IPS-15b (cell line): ENCODE measurements around the gene TRIM29.

Experiments used
- H3K27me3 ChIP-seq: one replicate; pipeline ENCODE4 v1.6.1; 2013; ENCODE audit warnings: low read length; ENCODE audit not compliant: control insufficient read depth, insufficient read depth
- H3K36me3 ChIP-seq: one replicate; pipeline ENCODE4 v1.6.1; 2013; ENCODE audit warnings: low read length; ENCODE audit not compliant: control insufficient read depth, insufficient read depth
- H3K4me1 ChIP-seq: one replicate; pipeline ENCODE4 v1.6.1; 2013; ENCODE audit warnings: mild to moderate bottlenecking, low read length; ENCODE audit not compliant: control insufficient read depth, insufficient read depth
- H3K4me3 ChIP-seq: one replicate; pipeline ENCODE4 v1.5.1; 2013; ENCODE audit warnings: low read depth, low read length
- H3K9ac ChIP-seq: one replicate; pipeline ENCODE4 v1.6.1; 2013; ENCODE audit warnings: low read depth, mild to moderate bottlenecking, low read length
- H3K9me3 ChIP-seq: one replicate; pipeline ENCODE4 v1.6.1; 2013; ENCODE audit warnings: mild to moderate bottlenecking, low read length; ENCODE audit not compliant: control insufficient read depth, insufficient read depth

Gene TRIM29

GRCh38 chr11:120134106-120134930 lies 3.6 kb downstream of the TRIM29 start:
- Histone ChIP-seq H3K4me3 (no peak overlapping the region), H3K9ac (no peak overlapping the region), H3K4me1 (no peaks in the 10 kb centered on the region), H3K9me3 (no peaks in the 10 kb centered on the region), H3K27me3 (peaks cover 10% of the 10 kb centered on the region), H3K36me3 (no peaks in the 10 kb centered on the region)

GRCh38 chr11:120133216-120134105 lies 4.5 kb downstream of the TRIM29 start:
- Histone ChIP-seq H3K9ac (no peak overlapping the region), H3K36me3 (no peaks in the 10 kb centered on the region), H3K9me3 (no peaks in the 10 kb centered on the region), H3K4me1 (no peaks in the 10 kb centered on the region), H3K4me3 (no peak overlapping the region), H3K27me3 (peaks cover 10% of the 10 kb centered on the region)

- Histone ChIP-seq H3K27me3 (peaks cover 10% of the 10 kb centered on the region), H3K9me3 (no peaks in the 10 kb centered on the region), H3K4me3 (no peak overlapping the region), H3K4me1 (no peaks in the 10 kb centered on the region), H3K9ac (no peak overlapping the region), H3K36me3 (no peaks in the 10 kb centered on the region)
These were observed 5.2 kb downstream of the TRIM29 start for GRCh38 chr11:120132645-120133185.

GRCh38 chr11:120131941-120132644 lies 5.8 kb downstream of the TRIM29 start:
- Histone ChIP-seq H3K9ac (no peak overlapping the region), H3K4me3 (no peak overlapping the region), H3K27me3 (peaks cover 10% of the 10 kb centered on the region), H3K36me3 (no peaks in the 10 kb centered on the region), H3K9me3 (no peaks in the 10 kb centered on the region), H3K4me1 (no peaks in the 10 kb centered on the region)

GRCh38 chr11:120130991-120131760 lies 6.7 kb downstream of the TRIM29 start:
- Histone ChIP-seq H3K9me3 (no peaks in the 10 kb centered on the region), H3K4me3 (no peak overlapping the region), H3K36me3 (no peaks in the 10 kb centered on the region), H3K9ac (no peak overlapping the region), H3K27me3 (peaks cover 10% of the 10 kb centered on the region), H3K4me1 (no peaks in the 10 kb centered on the region)

GRCh38 chr11:120130176-120130980 lies 7.5 kb downstream of the TRIM29 start:
- Histone ChIP-seq H3K4me1 (no peaks in the 10 kb centered on the region), H3K9ac (no peak overlapping the region), H3K4me3 (no peak overlapping the region), H3K36me3 (no peaks in the 10 kb centered on the region), H3K9me3 (no peaks in the 10 kb centered on the region), H3K27me3 (peaks cover 7% of the 10 kb centered on the region)

- H3K9ac ChIP-seq: no peak overlapping the region
- H3K4me3 ChIP-seq: no peak overlapping the region
- no peaks in the 10 kb centered on the region for H3K9me3 ChIP-seq
- H3K27me3 ChIP-seq: peaks cover 7% of the 10 kb centered on the region
- H3K4me1 ChIP-seq: no peaks in the 10 kb centered on the region
- H3K36me3 ChIP-seq: no peaks in the 10 kb centered on the region
These were observed 8.3 kb downstream of the TRIM29 start for GRCh38 chr11:120129570-120129969.

- Histone ChIP-seq H3K36me3 (no peaks in the 10 kb centered on the region), H3K4me3 (no peak overlapping the region), H3K9ac (no peak overlapping the region), H3K27me3 (peaks cover 7% of the 10 kb centered on the region), H3K4me1 (no peaks in the 10 kb centered on the region), H3K9me3 (no peaks in the 10 kb centered on the region)
These were observed 9.4 kb downstream of the TRIM29 start for GRCh38 chr11:120128392-120129119.

- Histone ChIP-seq H3K9ac (no peak overlapping the region), H3K4me3 (no peak overlapping the region), H3K36me3 (no peaks in the 10 kb centered on the region), H3K4me1 (no peaks in the 10 kb centered on the region), H3K27me3 (peaks cover 7% of the 10 kb centered on the region), H3K9me3 (no peaks in the 10 kb centered on the region)
These were observed 10.7 kb downstream of the TRIM29 start for GRCh38 chr11:120127236-120127635.

GRCh38 chr11:120126620-120127019 lies 11.3 kb downstream of the TRIM29 start:
- no peak overlapping the region for H3K9ac ChIP-seq
- H3K36me3 ChIP-seq: no peaks in the 10 kb centered on the region
- H3K4me1 ChIP-seq: no peaks in the 10 kb centered on the region
- no peaks in the 10 kb centered on the region for H3K9me3 ChIP-seq
- peaks cover 7% of the 10 kb centered on the region for H3K27me3 ChIP-seq
- H3K4me3 ChIP-seq: no peak overlapping the region
